Measurements from ENCODE around the gene FADS1. TPM values are rescaled to one million over a fixed set of nuclear protein-coding genes. Genes with fewer than 3 reads are reported as not detected.

FADS1 gene
- total RNA-seq, 3 donors from 2014 or later (not counting 1 experiment from before 2014, with no cell fraction given), result 9.3 to 17.2 (median 10.2) TPM

DNA sequence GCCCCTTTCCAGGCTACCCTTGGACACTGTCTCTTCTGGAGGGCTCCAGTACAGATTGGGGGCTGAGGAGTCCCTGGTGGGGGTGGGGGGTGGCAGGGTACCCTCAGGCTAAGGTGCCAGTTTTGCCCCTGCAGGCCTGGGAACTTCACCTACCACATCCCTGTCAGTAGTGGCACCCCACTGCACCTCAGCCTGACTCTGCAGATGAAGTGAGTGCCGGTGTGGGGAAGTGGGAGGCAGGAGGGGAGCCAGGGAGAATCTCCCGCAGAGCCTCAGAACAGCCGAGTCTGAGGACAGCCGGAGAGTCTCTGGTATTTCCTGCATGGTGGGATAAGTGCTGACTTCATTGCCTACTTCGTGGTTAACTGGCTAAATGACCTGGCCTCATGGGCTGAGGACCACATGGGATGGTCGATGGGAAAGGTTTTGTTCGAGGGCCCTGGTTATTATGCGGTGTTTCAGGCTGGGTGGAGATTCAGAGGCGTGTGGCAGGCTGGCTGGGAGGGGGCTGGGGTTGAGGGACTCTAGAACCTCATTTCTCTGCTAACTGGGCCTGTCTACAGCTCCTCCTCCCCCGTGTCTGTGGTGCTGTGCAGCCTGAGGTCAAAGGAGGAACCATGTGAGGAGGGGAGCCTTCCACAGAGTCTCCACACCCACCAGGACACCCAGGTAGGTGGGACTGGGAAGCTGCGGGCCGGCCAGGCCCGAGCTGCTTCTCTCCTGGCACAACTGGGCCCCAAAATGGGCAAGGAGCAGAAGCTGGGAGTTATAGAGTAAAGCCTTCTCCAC lies 32.9 kb downstream of the FADS1 start:
- no peak overlapping the region for H3K4me3 Mint-ChIP-seq
- 84% methylated on average over 13 of the region's 13 CpGs for WGBS (ENCODE audit: insufficient coverage)
- peak overlapping the region in 1 of 2 donors; percentile 56 for H3K27ac Mint-ChIP-seq
- peaks cover 0 to 12% of the 10 kb centered on the region in 2 donors for H3K4me1 Mint-ChIP-seq
- no peaks in the 10 kb centered on the region for H3K36me3 Mint-ChIP-seq
- H3K27me3 Mint-ChIP-seq (ENCODE audit: low read depth in 2 of 2), result no peaks in the 10 kb centered on the region
- H3K4me1 ChIP-seq (ENCODE audit: control insufficient read depth, insufficient read depth, low read length), result no peaks in the 10 kb centered on the region
- ATAC-seq (no peak), DNase-seq (no peak)
- no peaks in the 10 kb centered on the region for H3K27me3 ChIP-seq (ENCODE audit: control insufficient read depth, insufficient read depth, low read length)
- no peak overlapping the region for H3K4me3 ChIP-seq (ENCODE audit: low read length)
- TF ChIP-seq CTCF (IDR thresholded peaks at IDR 0.05), result no peak
- H3K9me3 Mint-ChIP-seq, result no peaks in the 10 kb centered on the region
- no peak overlapping the region for H3K27ac ChIP-seq (ENCODE audit: low read length)
- H3K36me3 ChIP-seq (ENCODE audit: control insufficient read depth, insufficient read depth, low read length), result peaks cover 29% of the 10 kb centered on the region
- intact Hi-C loops (cut with micrococcal nuclease), result no loop called here
- H3K9me3 ChIP-seq (ENCODE audit: control insufficient read depth, insufficient read depth, low read length), result no peaks in the 10 kb centered on the region

DNA sequence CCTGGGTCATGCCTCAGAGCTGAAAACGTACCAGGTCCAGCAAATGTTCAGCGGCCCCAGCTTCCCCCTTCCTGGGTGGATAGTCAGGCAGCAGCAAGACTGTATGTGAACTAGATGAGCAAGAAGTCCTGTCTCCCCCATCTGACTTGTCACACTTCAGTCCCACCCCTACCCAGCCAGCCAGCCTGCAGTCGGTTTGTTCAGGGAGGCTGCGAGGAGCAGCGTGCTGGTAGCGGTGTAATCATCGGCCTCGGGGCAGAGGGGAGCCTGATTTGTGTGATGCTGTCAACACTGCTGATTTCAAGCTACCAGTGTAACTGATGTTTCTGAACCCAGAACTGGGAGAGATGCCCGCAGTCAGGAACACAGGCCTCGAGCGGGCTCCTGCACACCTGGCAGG lies 34.0 kb downstream of the FADS1 start:
- TF ChIP-seq CTCF (IDR thresholded peaks at IDR 0.05), result no peak
- DNase-seq, result no peak
- H3K27me3 ChIP-seq (ENCODE audit: control insufficient read depth, insufficient read depth, low read length), result no peaks in the 10 kb centered on the region
- WGBS (ENCODE audit: insufficient coverage), result 96% methylated on average over 11 of the region's 11 CpGs
- H3K27me3 Mint-ChIP-seq (ENCODE audit: low read depth in 2 of 2), result no peaks in the 10 kb centered on the region
- H3K4me3 ChIP-seq (ENCODE audit: low read length), result no peak overlapping the region
- no peak overlapping the region for H3K27ac Mint-ChIP-seq
- intact Hi-C loops (cut with micrococcal nuclease), result no loop called here
- H3K9me3 Mint-ChIP-seq, result no peaks in the 10 kb centered on the region
- H3K27ac ChIP-seq (ENCODE audit: low read length), result no peak overlapping the region
- no peak for ATAC-seq
- peaks cover 2% of the 10 kb centered on the region for H3K4me1 ChIP-seq (ENCODE audit: control insufficient read depth, insufficient read depth, low read length)
- H3K36me3 ChIP-seq (ENCODE audit: control insufficient read depth, insufficient read depth, low read length), result peaks cover 20% of the 10 kb centered on the region
- H3K4me3 Mint-ChIP-seq, result no peak overlapping the region
- peaks cover 0 to 6% of the 10 kb centered on the region in 2 donors for H3K4me1 Mint-ChIP-seq
- no peaks in the 10 kb centered on the region for H3K36me3 Mint-ChIP-seq
- no peaks in the 10 kb centered on the region for H3K9me3 ChIP-seq (ENCODE audit: control insufficient read depth, insufficient read depth, low read length)

- TF ChIP-seq CTCF (IDR thresholded peaks at IDR 0.05), result no peak
- Mint-ChIP-seq H3K27ac (peak overlapping the region in 1 of 2 donors; percentile 16), H3K36me3 (no peaks in the 10 kb centered on the region), H3K27me3 (ENCODE audit: low read depth in 2 of 2) (no peaks in the 10 kb centered on the region), H3K4me1 (peaks cover 0 to 6% of the 10 kb centered on the region in 2 donors), H3K4me3 (no peak overlapping the region), H3K9me3 (no peaks in the 10 kb centered on the region)
- intact Hi-C loops (cut with micrococcal nuclease), result no loop called here
- Histone ChIP-seq H3K27ac (ENCODE audit: low read length) (no peak overlapping the region), H3K9me3 (ENCODE audit: control insufficient read depth, insufficient read depth, low read length) (no peaks in the 10 kb centered on the region), H3K27me3 (ENCODE audit: control insufficient read depth, insufficient read depth, low read length) (no peaks in the 10 kb centered on the region), H3K36me3 (ENCODE audit: control insufficient read depth, insufficient read depth, low read length) (peaks cover 15% of the 10 kb centered on the region), H3K4me3 (ENCODE audit: low read length) (no peak overlapping the region), H3K4me1 (ENCODE audit: control insufficient read depth, insufficient read depth, low read length) (peaks cover 8% of the 10 kb centered on the region)
- ATAC-seq, result no peak
- WGBS (ENCODE audit: insufficient coverage), result 94% methylated on average over 3 of the region's 3 CpGs
- DNase-seq, result no peak
Observed at GRCh38 chr11:61782299-61782698, 34.5 kb downstream of the FADS1 start.

DNA sequence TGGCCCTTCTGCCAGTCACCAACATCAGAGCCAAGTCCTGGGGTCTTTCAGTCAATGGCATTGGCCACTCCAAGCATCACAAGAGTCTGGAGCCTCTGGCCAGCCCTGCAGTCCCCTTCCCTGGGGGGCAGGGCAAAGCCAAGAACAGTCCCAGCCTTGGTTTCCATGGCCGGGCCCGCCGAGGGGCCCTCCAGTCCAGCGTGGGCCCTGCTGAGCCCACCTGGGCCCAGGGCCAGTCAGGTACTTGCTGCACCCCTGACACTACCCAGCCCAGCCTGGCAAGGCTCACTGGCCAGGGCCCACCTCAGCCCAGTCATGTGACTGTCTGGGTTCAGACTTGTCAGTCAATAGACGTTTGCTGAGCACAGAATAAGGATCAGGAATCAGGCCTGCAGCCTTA lies 35.2 kb downstream of the FADS1 start:
- no peak for TF ChIP-seq CTCF (IDR thresholded peaks at IDR 0.05)
- Mint-ChIP-seq H3K9me3 (no peaks in the 10 kb centered on the region), H3K4me1 (peaks cover 0 to 12% of the 10 kb centered on the region in 2 donors), H3K36me3 (no peaks in the 10 kb centered on the region), H3K27me3 (ENCODE audit: low read depth in 2 of 2) (no peaks in the 10 kb centered on the region), H3K27ac (no peak overlapping the region), H3K4me3 (no peak overlapping the region)
- Histone ChIP-seq H3K27ac (ENCODE audit: low read length) (no peak overlapping the region), H3K4me3 (ENCODE audit: low read length) (no peak overlapping the region), H3K9me3 (ENCODE audit: control insufficient read depth, insufficient read depth, low read length) (no peaks in the 10 kb centered on the region), H3K4me1 (ENCODE audit: control insufficient read depth, insufficient read depth, low read length) (peaks cover 15% of the 10 kb centered on the region), H3K36me3 (ENCODE audit: control insufficient read depth, insufficient read depth, low read length) (peaks cover 8% of the 10 kb centered on the region), H3K27me3 (ENCODE audit: control insufficient read depth, insufficient read depth, low read length) (no peaks in the 10 kb centered on the region)
- DNase-seq (no peak), ATAC-seq (no peak)
- WGBS (ENCODE audit: insufficient coverage), result 87% methylated on average over 5 of the region's 5 CpGs
- intact Hi-C loops (cut with micrococcal nuclease), result no loop called here

Data from natural killer cell (primary cell).